AG20443 (cell line): ENCODE results near the gene ZNF888.
"Not testable (repeated sequence)": the region's sequence is repeated elsewhere in the genome, so short reads cannot be mapped to it uniquely, and the experiment has no call there.

ENCODE experiments used
- DNase-seq: peaks from one replicate; pipeline ENCODE4 v3.0.0; 2012; ENCODE audit warnings: low spot score, mixed read lengths

ZNF888 gene

GRCh38 chr19:52941941-52942385, 18.7 kb upstream of the ZNF888 start:
- DNase-seq = peak; percentile 12

- DNase-seq = not testable (repeated sequence)
Observed at GRCh38 chr19:52941523-52941922, 18.3 kb upstream of the ZNF888 start.

GRCh38 chr19:52940905-52941304, 17.7 kb upstream of the ZNF888 start:
- not testable (repeated sequence) for DNase-seq

GRCh38 chr19:52938761-52939160, 15.5 kb upstream of the ZNF888 start:
- no peak for DNase-seq

GRCh38 chr19:52936954-52937325, 13.7 kb upstream of the ZNF888 start:
- no peak for DNase-seq

- no peak for DNase-seq
Observed at GRCh38 chr19:52936151-52936953, 13.1 kb upstream of the ZNF888 start.

- DNase-seq = no peak
Observed at GRCh38 chr19:52935434-52935833, 12.2 kb upstream of the ZNF888 start.

- not testable (repeated sequence) for DNase-seq
Observed at GRCh38 chr19:52924641-52925040, 1.4 kb upstream of the ZNF888 start.

- peak; percentile 28 for DNase-seq
Observed at GRCh38 chr19:52923778-52924593, 758 bp upstream of the ZNF888 start.

- no peak for DNase-seq
Observed at GRCh38 chr19:52917531-52917930, 5.7 kb downstream of the ZNF888 start.

GRCh38 chr19:52910648-52911047, 12.6 kb downstream of the ZNF888 start:
- DNase-seq = no peak

GRCh38 chr19:52904052-52904780, 19.0 kb downstream of the ZNF888 start:
- DNase-seq = not testable (repeated sequence)

- no peak for DNase-seq
Observed at GRCh38 chr19:52901842-52902241, 21.4 kb downstream of the ZNF888 start.

GRCh38 chr19:52898596-52898995, 24.6 kb downstream of the ZNF888 start:
- not testable (repeated sequence) for DNase-seq

GRCh38 chr19:52898101-52898500, 25.1 kb downstream of the ZNF888 start:
- peak; percentile 14 for DNase-seq

- DNase-seq = peak; percentile 99
Observed at GRCh38 chr19:52897138-52897935, 25.9 kb downstream of the ZNF888 start, which contains the start of gene ZNF320. Gene ZNF320, minus strand, starts transcription at chr19:52897635. Its CDS starts 7,380 bp downstream, at chr19:52890255.

- DNase-seq = peak; percentile 48
Observed at GRCh38 chr19:52896431-52897137, 26.6 kb downstream of the ZNF888 start.

- no peak for DNase-seq
Observed at GRCh38 chr19:52891336-52891735, 31.9 kb downstream of the ZNF888 start.

- no peak for DNase-seq
Observed at GRCh38 chr19:52889931-52890330, 33.3 kb downstream of the ZNF888 start.

- no peak for DNase-seq
Observed at GRCh38 chr19:52889076-52889475, 34.2 kb downstream of the ZNF888 start.

GRCh38 chr19:52880895-52881389, 42.3 kb downstream of the ZNF888 start:
- DNase-seq = no peak
